Midbrain (tissue), 1 donor: Measurements from ENCODE around the gene BPGM.
"Not testable (repeated sequence)": the region's sequence is repeated elsewhere in the genome, so short reads cannot be mapped to it uniquely, and the experiment has no call there.

Experiments used
- DNase-seq: peaks from one replicate; lab custom pipeline; 2025; lab: John Stamatoyannopoulos, UW

The BPGM gene

DNA sequence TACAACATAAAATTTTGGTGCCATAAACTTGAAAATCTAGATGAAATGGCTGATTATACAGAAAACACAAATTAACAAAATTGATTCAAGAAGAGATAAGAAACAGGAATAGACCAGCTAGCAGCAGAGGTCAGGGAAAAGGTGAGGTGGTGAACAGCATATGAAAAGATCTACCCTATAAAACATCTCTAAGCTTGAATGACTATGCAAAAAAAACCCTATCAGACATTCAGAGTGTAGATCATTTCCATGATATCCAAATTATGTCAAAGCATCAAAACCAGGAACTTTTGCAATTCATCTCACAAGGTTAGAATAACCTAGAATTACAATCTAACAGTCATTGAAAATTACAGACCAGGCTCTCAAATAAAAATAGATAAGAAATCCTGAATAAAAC lies 14.6 kb upstream of the BPGM start:
- DNase-seq: no peak

DNA sequence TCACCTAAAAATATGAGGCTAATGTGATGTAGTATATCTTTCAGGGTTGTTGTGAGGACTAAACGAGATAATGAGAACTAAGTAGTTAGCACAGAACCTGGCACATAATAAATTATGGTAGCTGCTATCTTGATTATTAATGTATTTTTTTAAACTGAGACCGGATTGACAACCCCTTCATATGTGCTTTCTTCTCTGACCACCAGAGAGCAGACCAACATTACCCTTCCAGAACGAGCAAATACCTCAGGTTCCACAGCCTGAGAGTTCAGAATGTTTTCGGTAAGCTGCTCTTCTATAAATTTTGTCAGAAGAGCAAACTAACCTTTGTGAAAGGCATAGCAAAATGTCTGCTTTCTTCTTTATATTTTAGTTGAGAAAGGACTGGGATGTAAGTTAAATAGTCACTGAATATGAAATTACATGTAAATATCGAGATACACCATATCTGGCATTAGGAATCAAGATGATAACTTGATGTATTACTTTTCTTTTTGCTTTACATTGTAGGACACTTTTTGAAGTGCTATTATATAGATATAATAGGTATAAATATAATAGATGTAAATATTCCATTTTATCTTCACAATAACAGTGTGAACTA lies 13.6 kb upstream of the BPGM start:
- peak; percentile 38 for DNase-seq

DNA sequence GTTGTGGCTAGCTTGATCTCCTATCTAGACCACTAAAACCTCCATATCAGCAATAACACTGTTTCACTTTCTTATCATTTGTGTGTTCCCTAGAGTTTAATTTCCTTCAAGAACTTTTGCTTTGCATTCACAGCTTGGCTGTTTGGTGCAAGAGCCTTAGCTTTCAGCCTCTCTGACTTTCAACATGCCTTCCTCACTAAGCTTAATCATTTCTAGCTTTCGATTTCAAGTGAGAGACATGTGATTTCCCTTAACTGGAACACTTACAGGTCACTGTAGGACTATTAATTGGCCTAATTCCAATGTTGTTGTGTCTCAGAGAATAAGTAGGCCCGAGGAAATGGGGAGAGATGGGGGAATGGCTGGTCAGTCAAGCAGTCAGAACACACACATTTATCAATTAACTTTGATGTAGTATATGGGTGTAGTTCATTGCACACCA lies 10.6 kb upstream of the BPGM start:
- no peak for DNase-seq

DNA sequence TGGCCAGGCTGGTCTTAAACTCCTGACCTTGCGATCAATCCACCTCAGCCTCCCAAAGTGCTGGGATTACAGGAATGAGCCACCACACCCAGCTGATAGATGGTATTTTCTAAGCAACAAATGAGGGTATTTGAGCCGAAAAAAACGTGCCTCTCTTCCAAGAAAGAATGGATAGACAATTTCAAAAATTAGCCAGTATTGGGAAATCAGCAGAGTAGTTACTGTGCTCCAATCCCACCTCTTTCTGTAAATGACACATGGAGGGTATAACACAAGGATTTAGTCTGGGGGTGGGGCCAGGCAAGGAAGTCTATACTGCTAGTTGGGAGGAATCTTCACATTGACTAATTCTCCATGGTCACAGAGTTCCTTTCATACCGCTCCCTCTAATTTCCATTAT lies 9.2 kb upstream of the BPGM start:
- DNase-seq: no peak

DNA sequence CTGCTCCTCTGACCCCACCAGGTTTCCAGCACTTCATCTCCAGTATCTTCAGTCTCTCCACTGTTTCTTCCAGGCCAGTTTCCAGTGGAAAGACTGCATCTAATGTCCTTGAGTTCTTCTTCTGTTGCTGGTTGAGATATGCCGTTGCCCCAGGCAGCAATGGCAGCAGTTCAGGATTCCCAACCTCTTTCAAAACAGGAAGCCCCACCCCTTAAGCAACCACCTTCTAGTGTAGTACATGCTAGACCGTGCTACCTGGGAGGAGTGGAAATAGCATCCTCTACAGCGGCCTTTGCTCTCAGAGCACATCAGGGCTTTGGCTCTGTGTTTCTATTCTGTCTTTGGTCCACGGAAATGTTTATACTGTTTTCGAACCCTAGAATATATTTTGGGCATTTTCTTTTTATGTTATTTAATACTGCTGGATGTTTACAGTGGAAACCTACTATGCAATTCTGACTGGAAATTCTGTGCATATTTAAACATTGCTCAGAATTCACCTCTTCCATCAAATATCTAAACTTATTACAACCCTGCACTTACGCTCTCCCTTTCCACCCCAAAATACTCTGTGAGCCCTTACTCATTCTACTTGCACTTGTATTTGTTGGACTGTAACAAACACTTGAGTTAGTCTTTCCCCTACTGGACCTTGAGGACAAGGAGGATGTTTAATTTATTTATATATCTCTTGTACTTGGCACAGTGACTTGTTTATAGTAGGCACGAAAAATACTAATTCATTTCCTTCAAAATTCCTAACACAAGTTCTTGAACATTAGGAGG lies 8.5 kb upstream of the BPGM start:
- no peak for DNase-seq

DNA sequence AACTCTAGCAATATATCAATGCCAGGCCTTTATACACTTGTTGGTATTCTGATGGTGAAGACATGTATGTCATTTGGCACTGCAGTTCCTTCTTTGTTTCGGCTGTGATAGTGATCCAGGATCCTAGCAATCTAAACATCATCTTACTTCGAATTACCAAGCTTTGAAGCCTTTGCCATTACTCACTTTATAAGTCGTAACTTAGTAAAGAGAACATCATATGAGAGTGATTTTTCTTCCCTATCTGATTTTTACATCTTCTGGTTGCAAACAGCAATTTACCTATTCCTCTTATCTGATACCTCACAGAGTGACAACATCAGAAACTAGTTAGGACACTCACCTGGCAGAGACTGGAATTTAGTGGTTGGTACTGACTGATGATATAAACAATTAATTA lies 7.6 kb upstream of the BPGM start:
- DNase-seq: no peak

DNA sequence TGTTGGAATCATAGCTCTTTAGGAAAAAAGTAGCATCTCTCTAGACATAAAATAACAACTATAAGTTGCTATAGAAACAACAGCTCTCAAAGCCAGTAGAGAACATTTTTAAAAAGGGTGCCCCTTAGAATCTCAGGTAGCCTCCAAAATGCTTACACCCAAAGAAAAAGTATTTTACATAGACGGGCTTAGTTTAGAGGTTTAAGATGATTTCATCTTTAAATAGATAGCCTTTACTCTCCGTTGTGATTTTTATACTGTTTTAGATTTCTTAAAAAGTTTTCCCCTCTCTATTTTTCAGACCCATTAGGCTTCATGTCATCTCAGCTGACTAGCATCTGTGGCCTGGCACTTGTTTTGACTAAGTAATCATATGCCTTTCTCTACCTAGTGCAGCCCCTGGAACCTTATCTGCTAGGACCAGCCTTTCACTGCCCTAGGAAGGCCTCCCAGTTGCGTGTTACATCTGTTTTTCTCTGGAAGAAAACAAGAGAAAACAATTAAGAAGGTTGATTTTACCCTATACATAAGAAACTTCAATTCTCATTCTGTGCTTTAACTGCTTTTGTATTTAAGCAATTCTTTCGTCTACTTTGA lies 6.9 kb upstream of the BPGM start:
- no peak for DNase-seq

DNA sequence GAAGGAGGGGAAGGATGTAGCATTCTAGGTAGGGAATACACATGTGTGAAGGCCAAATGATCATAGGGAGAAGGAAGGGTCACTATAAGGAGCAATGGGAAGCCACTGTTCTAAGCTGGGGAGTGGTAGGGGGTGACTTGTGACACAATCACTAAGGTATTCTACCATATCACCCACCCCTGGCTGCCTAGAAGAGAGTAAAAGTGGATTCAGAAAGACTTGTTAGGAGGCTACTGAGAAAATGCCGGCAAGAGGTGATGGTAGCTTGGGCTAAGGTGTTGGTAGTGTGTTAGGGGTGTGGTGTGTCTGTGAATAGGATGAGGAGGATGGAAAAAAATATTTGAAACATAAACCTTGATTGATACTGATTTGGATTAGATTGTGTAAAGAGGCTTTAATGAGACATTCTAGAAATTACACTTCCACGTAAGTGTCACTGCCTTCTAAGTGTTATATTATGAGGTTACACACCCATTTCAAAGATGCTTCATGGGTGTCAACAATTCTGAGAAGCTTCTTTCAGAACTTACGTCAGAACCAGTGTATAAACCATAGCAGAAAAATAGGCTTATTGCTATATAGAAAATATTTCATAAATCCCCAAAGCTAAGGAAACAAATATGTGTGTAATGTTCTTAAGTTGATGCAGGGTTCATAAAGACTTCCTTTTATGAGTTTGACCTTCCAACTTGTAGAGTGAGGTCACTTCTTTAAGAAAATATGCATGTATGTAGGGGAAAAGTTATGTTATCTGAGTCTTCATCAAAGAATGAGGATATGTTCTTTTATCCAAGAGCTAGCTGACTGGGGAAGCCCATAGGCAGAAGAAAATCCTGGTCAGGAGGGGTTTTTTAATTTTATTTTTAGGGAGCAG lies 5.6 kb upstream of the BPGM start:
- no peak for DNase-seq

DNA sequence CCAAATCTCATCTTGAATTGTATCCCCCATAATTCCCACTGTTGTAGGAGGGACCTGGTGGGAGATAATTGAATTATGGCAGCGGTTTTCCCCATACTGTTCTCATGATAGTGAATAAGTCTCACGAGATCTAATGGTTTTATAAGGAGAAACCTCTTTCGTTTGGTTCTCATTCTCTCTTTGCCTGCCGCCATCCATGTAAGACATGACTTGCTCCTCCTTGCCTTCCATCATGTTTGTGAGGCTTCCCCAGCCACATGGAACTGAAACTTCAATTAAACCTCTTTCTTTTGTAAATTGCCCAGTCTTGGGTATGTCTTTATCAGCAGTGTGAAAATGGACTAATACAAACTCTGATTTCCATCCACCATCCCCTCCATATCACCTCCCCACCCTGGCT lies 4.7 kb upstream of the BPGM start:
- not testable (repeated sequence) for DNase-seq

DNA sequence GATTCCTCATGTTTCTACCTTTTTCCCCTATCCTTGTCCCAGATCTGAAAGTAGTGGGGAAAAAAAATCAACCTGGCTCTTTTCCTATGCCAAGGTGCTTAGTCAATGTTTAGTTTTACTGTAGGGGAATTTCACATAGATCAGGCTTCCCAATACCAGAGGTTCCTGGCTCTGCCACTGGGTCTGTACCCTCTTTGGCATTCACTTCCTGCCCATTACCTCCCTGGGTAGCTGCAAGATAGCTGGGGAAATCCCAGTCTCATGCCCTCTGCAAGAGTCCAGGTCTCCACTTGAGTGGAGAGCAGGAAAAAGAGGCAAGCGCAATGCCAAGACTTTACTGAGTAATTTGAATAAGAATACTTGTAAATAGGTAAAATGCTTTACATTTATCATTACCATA lies 3.5 kb upstream of the BPGM start:
- DNase-seq: no peak

DNA sequence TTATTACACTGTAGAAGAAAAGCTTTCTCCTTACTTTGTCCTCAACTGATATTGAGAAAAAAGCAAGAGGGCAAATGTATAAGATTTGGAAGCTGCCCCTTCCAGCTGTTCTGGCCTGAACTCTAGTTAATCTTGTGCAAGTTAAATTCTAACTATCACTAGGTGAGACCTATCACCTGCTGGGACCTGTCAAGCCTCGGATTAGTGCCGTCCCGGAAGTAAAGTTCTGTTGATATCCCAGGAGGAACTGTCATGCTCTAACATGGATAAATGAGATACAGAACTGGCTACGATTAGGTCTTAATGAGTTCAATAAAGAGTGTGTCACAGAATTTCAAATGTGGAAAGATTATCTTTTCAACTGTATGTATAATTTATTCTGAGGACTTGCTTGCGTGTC lies 1.2 kb upstream of the BPGM start:
- no peak for DNase-seq

DNA sequence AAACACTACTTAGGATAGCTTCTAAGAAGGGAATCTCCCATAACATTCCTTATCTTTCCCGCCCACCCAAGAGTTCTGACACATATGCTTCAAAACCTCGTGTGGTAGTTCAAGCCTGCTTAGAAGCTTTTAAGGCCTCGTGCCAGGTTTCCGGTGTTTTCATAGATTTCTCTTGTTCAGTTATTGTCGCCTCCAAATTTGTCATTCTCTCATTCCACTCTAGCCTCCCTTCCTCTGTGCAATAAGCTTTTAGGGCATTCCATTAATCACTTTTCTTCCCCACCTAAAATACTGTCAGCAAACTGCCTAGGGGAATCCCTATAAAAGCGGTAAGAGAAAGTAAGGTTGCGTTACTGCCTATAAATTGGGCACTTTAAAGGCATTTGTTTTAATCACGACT lies 718 bp upstream of the BPGM start:
- DNase-seq: no peak

DNA sequence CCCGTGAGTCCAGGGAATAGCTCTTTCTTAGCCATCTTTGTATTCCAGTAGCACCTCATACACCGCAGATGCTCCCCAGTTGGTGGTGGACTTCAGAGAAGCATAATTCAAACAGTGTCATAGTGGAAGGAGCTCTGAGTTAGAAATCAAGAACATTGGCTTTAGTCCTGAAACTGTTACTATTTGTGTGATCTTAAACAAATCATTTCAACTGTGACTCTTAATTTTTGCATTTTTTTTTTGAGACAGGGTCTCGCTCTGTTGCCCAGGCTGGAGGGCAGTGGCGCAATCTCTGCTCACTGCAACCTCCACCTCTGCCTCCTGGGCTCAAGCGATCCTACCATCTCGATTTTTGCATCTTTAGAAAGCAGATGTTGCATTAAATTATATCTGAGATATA lies 1.8 kb downstream of the BPGM start:
- no peak for DNase-seq

DNA sequence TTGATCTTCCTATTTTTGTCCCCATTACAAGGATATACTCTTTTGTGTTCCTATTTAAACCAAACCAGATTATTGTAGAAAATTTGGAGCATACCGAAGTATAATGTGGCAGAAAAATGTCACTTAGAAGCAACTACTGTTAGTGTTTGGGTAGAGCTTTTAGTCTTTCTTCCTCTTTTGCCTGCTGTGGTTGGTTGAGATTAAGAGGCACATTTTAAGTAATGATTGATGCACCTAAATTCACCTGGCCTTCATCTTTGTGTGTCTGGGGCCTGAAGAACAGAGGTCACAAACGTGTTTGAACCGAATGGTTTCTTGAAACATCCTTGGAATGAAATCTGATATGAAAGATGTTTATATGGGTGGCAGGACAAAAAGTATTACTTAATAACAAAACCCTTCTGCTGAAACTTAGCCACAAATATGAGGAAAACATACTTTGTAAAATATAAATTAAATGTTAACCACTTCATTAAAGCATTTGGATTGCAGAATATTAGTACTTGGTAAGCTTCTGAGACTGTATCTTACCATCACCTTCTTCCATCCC lies 2.6 kb downstream of the BPGM start:
- no peak for DNase-seq

DNA sequence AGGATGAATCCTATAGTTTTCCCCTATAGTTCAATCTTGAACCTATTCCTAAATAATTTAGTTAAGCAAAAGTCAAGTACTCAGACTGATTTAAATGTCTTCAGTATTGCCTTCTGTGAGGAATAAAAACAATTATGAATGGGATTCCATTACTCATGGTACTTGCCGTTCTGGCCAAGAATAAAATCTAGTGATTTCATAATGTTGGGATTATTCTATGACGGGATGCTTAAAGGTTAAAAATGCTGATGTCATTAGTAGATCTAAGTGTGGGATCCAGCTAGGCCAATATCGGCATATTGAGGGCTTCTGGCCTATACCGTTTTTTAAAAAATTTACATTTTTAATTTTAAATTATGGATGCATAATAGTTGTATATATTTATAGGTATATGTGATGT lies 5.3 kb downstream of the BPGM start:
- no peak for DNase-seq

DNA sequence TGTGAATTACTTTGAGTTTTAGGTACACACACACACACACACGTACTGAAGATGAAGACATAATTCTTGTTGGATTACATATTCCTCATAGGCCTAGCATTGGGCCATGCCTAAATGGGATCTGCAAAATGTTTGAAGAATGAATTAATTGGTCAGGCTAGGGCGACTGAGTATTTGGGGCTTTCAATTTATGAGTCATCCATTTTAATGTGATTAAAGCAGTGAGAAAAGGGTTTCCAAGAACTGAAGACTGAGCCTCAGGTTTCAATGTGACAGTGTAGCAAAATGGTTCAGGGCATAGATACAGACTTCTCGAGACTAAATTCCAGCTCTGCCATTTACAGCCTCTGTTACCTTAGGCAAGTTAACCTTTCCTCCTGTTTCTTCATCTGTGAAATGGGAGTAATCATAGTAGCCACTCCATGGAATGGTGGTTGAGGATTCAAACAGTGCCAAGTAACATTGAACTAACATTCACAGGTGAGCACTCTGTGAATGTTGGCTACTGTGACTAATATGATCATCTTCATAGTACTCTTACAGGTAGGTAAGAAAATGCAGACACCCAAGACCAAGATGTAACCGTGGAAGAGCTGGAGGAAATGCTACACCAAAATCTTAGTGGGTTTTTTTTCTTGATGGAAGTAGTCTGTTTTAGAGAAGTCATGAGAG lies 7.6 kb downstream of the BPGM start:
- no peak for DNase-seq

DNA sequence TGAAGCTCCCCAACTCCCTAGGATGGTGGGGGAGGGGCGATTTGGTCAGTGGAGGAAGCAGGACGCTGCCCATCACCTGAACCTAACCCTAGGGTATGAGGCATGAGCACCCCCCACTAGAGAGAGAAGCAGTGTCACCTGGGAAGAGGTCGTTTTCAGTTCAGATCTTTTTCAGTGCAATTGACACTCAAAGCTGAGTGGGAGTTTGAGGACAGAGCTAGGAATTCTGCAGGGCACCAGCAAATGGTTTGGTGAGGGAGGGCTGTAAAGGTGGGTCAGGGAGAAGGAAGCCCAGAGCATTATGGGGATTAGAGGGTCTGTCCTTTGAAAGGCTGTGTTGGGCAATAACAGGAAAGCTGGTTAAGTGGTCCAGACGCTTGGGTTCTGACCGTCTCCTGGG lies 10.9 kb downstream of the BPGM start:
- DNase-seq: no peak

DNA sequence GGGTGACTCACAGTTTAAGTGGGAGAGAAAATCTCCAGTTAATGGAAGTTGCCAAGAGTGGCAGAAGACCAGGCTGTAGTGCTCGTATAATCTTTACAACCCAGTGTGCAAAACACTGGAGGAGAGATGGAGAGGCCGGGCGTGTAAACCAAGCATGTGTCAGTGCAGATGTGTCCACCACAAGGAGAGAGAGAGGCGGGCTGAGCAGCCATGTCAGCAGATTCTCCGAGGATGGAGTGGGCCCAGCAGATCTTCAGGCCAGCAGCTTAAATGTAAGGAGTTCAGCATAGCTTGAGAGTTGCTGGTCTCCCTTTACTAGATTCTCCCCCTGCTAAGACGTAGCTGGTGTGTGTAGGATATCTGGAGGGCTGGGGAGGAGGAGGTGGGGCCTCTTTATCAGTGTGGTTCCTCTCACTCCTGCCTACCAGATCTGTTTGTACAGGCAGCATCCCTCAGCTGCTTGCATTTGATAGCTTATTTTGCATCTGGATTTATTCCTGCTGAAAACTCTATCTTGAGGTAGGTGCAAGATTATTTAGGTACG lies 13.7 kb downstream of the BPGM start:
- DNase-seq: no peak

DNA sequence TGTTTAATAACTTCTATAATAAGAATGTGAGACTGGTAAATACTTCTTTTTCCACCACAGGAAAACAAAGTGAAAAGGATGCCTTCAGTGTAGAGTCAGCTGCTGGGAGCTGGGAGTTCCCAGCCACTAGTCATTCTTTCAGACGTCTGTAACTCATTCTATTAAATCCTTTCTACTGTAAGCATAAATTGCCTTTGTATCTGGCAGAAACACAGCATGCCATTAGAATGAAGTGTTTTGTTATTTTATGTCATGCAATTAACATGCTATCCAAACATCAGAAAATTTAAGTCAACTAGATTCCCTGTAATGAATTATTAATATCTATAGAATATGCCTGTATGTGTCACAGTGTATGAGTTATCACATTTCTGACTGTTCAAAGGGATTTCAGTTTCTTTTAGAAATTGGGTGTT lies 14.3 kb downstream of the BPGM start:
- no peak for DNase-seq

DNA sequence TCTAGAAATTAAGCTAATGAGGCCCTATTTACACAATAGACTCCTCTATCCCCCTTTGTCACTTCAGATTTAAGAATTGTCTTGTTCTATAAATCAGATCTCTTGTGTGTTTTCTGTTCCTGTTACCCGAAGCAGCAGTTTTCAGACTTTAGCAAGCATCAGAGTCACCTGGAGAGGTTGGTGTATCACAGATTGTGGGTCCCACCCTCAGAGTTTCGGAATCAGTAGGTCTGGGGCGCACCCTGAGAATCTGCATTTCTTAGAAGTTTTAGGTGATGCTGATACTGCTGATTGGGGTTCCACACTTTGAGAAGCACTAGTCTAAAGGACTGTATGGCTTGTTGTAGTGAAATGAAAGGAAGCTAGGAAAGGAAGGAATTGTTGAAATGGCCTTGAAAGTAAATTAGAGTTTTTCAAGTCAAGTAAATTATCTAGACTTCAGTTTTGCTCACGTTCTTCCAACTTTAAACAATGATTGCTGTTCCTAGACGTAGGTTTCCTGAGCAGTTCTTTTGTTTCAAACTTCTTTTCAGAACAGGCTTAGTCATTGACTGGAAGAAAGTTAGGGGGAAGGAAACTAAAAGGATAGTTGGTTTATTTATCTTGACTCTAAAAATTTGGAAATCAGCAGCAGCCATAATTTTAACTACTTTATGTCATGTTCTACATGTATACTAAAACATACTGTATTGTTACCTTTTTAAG lies 15.7 kb downstream of the BPGM start:
- no peak for DNase-seq

DNA sequence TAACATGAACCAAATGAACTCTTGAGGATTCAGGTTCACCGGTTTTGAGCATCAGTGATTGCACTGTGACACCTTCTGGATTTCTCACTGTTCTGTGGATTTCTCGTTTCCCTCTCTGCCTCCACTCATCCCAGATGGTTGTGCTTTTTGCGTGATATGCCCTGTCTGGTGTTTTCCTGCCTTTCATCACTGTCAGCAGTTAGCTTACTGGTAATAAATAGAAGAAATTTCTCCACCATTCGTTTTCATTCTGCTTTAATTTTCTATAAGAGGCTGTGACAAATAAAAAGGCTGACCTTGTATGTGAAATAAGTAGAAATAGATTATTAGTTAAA lies 16.2 kb downstream of the BPGM start:
- DNase-seq: no peak
